Smooth muscle cell (in vitro differentiated cells): ENCODE results near the gene BCL11A. TPM values are rescaled to one million over a fixed set of nuclear protein-coding genes. Genes with fewer than 3 reads are reported as not detected.

Experiments used
- DNase-seq: peaks from one replicate; lab custom pipeline; 2025; ENCODE audit not compliant: unreplicated experiment; lab: John Stamatoyannopoulos, UW
- H2AFZ ChIP-seq: fragments of 200-600 bp; sonication (generic); 2 replicates; pipeline ENCODE4 v1.6.0; 2016; ENCODE audit warnings: antibody characterized with exemption, low read depth, mild to moderate bottlenecking
- H3F3A ChIP-seq: fragments of 200-600 bp; sonication (generic); 2 replicates; pipeline ENCODE4 v1.6.0; 2017; ENCODE audit warnings: antibody characterized with exemption, low read depth
- H3K27ac ChIP-seq: fragments of 200-600 bp; sonication (generic); 2 replicates; pipeline ENCODE4 v1.5.1; 2016; ENCODE audit warnings: low read depth, mild to moderate bottlenecking
- H3K27me3 ChIP-seq: fragments of 200-600 bp; sonication (generic); 2 replicates; pipeline ENCODE4 v1.6.1; 2016; ENCODE audit warnings: low read depth, mild to moderate bottlenecking
- H3K36me3 ChIP-seq: fragments of 200-600 bp; sonication (generic); 2 replicates; pipeline ENCODE4 v1.5.1; 2016; ENCODE audit warnings: low read depth
- H3K4me1 ChIP-seq: fragments of 200-600 bp; sonication (generic); 2 replicates; pipeline ENCODE4 v1.5.1; 2016; ENCODE audit warnings: low read depth
- H3K4me2 ChIP-seq: fragments of 200-600 bp; sonication (generic); 2 replicates; pipeline ENCODE4 v1.6.0; 2016; ENCODE audit warnings: mild to moderate bottlenecking
- H3K4me3 ChIP-seq: fragments of 200-600 bp; sonication (generic); 2 replicates; pipeline ENCODE4 v1.5.1; 2016; ENCODE audit warnings: mild to moderate bottlenecking
- H3K79me2 ChIP-seq: fragments of 200-600 bp; sonication (generic); 2 replicates; pipeline ENCODE4 v1.6.0; 2016; ENCODE audit warnings: low read depth, mild to moderate bottlenecking
- H3K9ac ChIP-seq: fragments of 200-600 bp; sonication (generic); 2 replicates; pipeline ENCODE4 v1.6.0; 2016; ENCODE audit warnings: low read depth
- H3K9me3 ChIP-seq: fragments of 200-600 bp; sonication (generic); replicated peaks from 2 replicates; pipeline ENCODE4 v1.5.1; 2016; ENCODE audit warnings: low read depth
- H4K20me1 ChIP-seq: fragments of 200-600 bp; sonication (generic); 2 replicates; pipeline ENCODE4 v1.6.0; 2016; ENCODE audit warnings: low read depth
- CTCF ChIP-seq: fragments of 200-600 bp; sonication (generic); IDR thresholded peaks from 2 replicates; pipeline ENCODE4 v1.5.1; 2017; ENCODE audit warnings: borderline replicate concordance, mild to moderate bottlenecking, antibody characterized with exemption; ENCODE audit not compliant: insufficient read depth, poor library complexity, severe bottlenecking
- WGBS: methylation state at CpG from one replicate; pipeline ENCODE4 v1.1.7; 2016; ENCODE audit warnings: low lambda C conversion rate; 5-methylcytosine and 5-hydroxymethylcytosine counted together
- polyA plus RNA-seq: library from polyadenylated mRNA; unstranded; fragments of >200 nt; fragmentation: Nextera tagmentation; extraction: Ambion mirVana; gene quantifications from 2 replicates; pipeline ENCODE4 v1.2.1, GENCODE V29; 2016
- total RNA-seq: library from RNA; depleted of rRNA; stranded (reverse); fragments of >200 nt; gene quantifications from 2 replicates; pipeline ENCODE4 v1.2.3, GENCODE V29; 2014

BCL11A gene
- total and polyA plus RNA-seq, 2 experiments from 2014 or later, result 15.8 to 20.0 TPM

GRCh38 chr2:60565472-60565871, 12.0 kb upstream of the BCL11A start:
- H3K4me3 ChIP-seq, result no peak overlapping the region
- no peak overlapping the region for H3K27ac ChIP-seq
- no peaks in the 10 kb centered on the region for H3K4me1 ChIP-seq
- H3K9ac ChIP-seq, result no peak overlapping the region
- 29% methylated on average over 3 of the region's 3 CpGs for WGBS
- peak; percentile 40 for TF ChIP-seq CTCF
- H3K36me3 ChIP-seq, result no peaks in the 10 kb centered on the region
- no peaks in the 10 kb centered on the region for H3K79me2 ChIP-seq
- no peak overlapping the region for H3K4me2 ChIP-seq
- no peak overlapping the region for H2AFZ ChIP-seq
- no peaks in the 10 kb centered on the region for H3F3A ChIP-seq
- no peaks in the 10 kb centered on the region for H3K9me3 ChIP-seq
- no peaks in the 10 kb centered on the region for H3K27me3 ChIP-seq
- no peak for DNase-seq
- no peaks in the 10 kb centered on the region for H4K20me1 ChIP-seq

- Histone ChIP-seq H3K27ac (no peak overlapping the region), H3K27me3 (no peaks in the 10 kb centered on the region), H3F3A (peaks cover 1% of the 10 kb centered on the region), H3K79me2 (no peaks in the 10 kb centered on the region), H4K20me1 (no peaks in the 10 kb centered on the region), H3K36me3 (no peaks in the 10 kb centered on the region), H3K9me3 (no peaks in the 10 kb centered on the region), H2AFZ (no peak overlapping the region), H3K4me1 (peaks cover 13% of the 10 kb centered on the region), H3K4me3 (no peak overlapping the region), H3K9ac (no peak overlapping the region), H3K4me2 (no peak overlapping the region)
- TF ChIP-seq CTCF, result peak; percentile 49
- DNase-seq, result no peak
- whole genome bisulfite sequencing, result 64% methylated on average over 5 of the region's 5 CpGs
Measured at GRCh38 chr2:60560734-60561644, 7.5 kb upstream of the BCL11A start.

GRCh38 chr2:60559880-60560279, 6.4 kb upstream of the BCL11A start:
- H3F3A ChIP-seq, result peaks cover 6% of the 10 kb centered on the region
- H3K4me2 ChIP-seq, result no peak overlapping the region
- no peaks in the 10 kb centered on the region for H4K20me1 ChIP-seq
- H3K27me3 ChIP-seq, result no peaks in the 10 kb centered on the region
- H3K27ac ChIP-seq, result no peak overlapping the region
- 73% methylated on average over 1 of the region's 1 CpG for WGBS
- H3K4me3 ChIP-seq, result no peak overlapping the region
- no peaks in the 10 kb centered on the region for H3K9me3 ChIP-seq
- no peak for TF ChIP-seq CTCF
- peak overlapping the region; percentile 19 for H2AFZ ChIP-seq
- peaks cover 19% of the 10 kb centered on the region for H3K4me1 ChIP-seq
- H3K9ac ChIP-seq, result no peak overlapping the region
- DNase-seq, result no peak
- H3K79me2 ChIP-seq, result no peaks in the 10 kb centered on the region
- H3K36me3 ChIP-seq, result no peaks in the 10 kb centered on the region
